B cell (primary cell): ENCODE data around the gene ZNF407. TPM values are rescaled to one million over a fixed set of nuclear protein-coding genes. Genes with fewer than 3 reads are reported as not detected.
A peak's percentile ranks its signal among the peaks of the same experiment; 100 is the strongest.

Experiments used
- ATAC-seq: fragments of 200-7000 bp; cut with Tn5 transposase; one replicate; pipeline ENCODE4 v1.10.0; 2021; ENCODE audit warnings: low read depth, mild to moderate bottlenecking, moderate number of reproducible peaks, moderate library complexity
- CTCF ChIA-PET: fragments of 350-600 bp; sonication (Branson Sonifier 250); formaldehyde crosslinking; loops from one replicate; lab custom pipeline; 2021; ENCODE audit warnings: antibody characterized with exemption, inconsistent platforms; lab: Charles Lee
- POLR2A ChIA-PET: fragments of 350-600 bp; sonication (Branson Sonifier 250); formaldehyde crosslinking; loops from one replicate; lab custom pipeline; 2021; ENCODE audit warnings: antibody characterized with exemption; lab: Charles Lee
- DNase-seq: peaks from one replicate; pipeline ENCODE4 v3.0.0; 2013
- H2AFZ ChIP-seq: 2 replicates; pipeline ENCODE4 v1.6.1; 2012; ENCODE audit warnings: mild to moderate bottlenecking, low read depth, low read length; ENCODE audit not compliant: insufficient read depth, poor library complexity, severe bottlenecking
- H3K27ac ChIP-seq, 2 donors: 1 replicate in 1 of 2; 2 replicates in 1 of 2; pipeline ENCODE4 v1.5.1; 2012 to 2013; ENCODE audit warnings: low read length in 2 of 2, mild to moderate bottlenecking in 2 of 2, moderate library complexity in 1 of 2
- H3K27me3 ChIP-seq, 4 experiments: fragments of 200-600 bp in 1 of 4; sonication (generic) in 1 of 4; replicated peaks in 1 of 4; 1 replicate in 2 of 4; 2 replicates in 2 of 4; pipeline versions ENCODE4 v1.6.1 to v1.7.0; 2013 to 2016; ENCODE audit warnings: low read length in 3 of 4, mild to moderate bottlenecking in 2 of 4, mixed read lengths in 1 of 4, moderate library complexity in 1 of 4; ENCODE audit not compliant: insufficient read depth in 4 of 4, control insufficient read depth in 3 of 4; ENCODE audit errors: control extremely low read depth in 1 of 4
- H3K36me3 ChIP-seq, 2 experiments: replicated peaks in 1 of 2; 1 replicate in 1 of 2; 2 replicates in 1 of 2; pipeline versions ENCODE4 v1.6.1 to v1.7.1; 2013; ENCODE audit warnings: low read length in 1 of 2; ENCODE audit not compliant: insufficient read depth in 2 of 2, control insufficient read depth in 1 of 2; ENCODE audit errors: control extremely low read depth in 1 of 2, extremely low read depth in 1 of 2
- H3K4me1 ChIP-seq, 2 donors: fragments of 200-600 bp in 1 of 2; sonication (generic) in 1 of 2; 1 replicate in 1 of 2; 2 replicates in 1 of 2; pipeline versions ENCODE4 v1.5.1 to v1.6.1; 2013 to 2017; ENCODE audit warnings: low read length in 2 of 2; ENCODE audit not compliant: control insufficient read depth in 2 of 2, insufficient read depth in 2 of 2
- H3K4me2 ChIP-seq: replicated peaks from 2 replicates; pipeline ENCODE3; 2012; ENCODE audit warnings: mild to moderate bottlenecking, low read depth, low read length; ENCODE audit not compliant: poor library complexity, severe bottlenecking
- H3K4me3 ChIP-seq, 5 experiments: fragments of 200-600 bp in 1 of 5; sonication (generic) in 1 of 5; 1 replicate in 3 of 5; 2 replicates in 2 of 5; pipeline versions ENCODE4 v1.5.1 to v1.7.0; 2011 to 2016; ENCODE audit warnings: low read length in 4 of 5, mild to moderate bottlenecking in 4 of 5, low read depth in 2 of 5, control low read depth in 1 of 5, moderate library complexity in 1 of 5; ENCODE audit not compliant: insufficient read depth in 1 of 5; ENCODE audit errors: control extremely low read depth in 1 of 5, extremely low read depth in 1 of 5
- H3K79me2 ChIP-seq: fragments of 200-600 bp; sonication (generic); one replicate; pipeline ENCODE4 v1.6.0; 2016; ENCODE audit warnings: low read length; ENCODE audit not compliant: control insufficient read depth, insufficient read depth
- H3K9ac ChIP-seq: fragments of 200-600 bp; sonication (generic); 2 replicates; pipeline ENCODE4 v1.6.1; 2017; ENCODE audit warnings: mild to moderate bottlenecking, low read length, moderate library complexity
- H3K9me3 ChIP-seq, 3 donors: one replicate each; pipeline versions ENCODE4 v1.6.1 to v1.7.1; 2013; ENCODE audit warnings: low read length in 2 of 3; ENCODE audit not compliant: control insufficient read depth in 2 of 3, insufficient read depth in 1 of 3; ENCODE audit errors: control extremely low read depth in 1 of 3
- H4K20me1 ChIP-seq: 2 replicates; pipeline ENCODE4 v1.6.0; 2012; ENCODE audit warnings: mild to moderate bottlenecking, low read length; ENCODE audit not compliant: insufficient read depth, control insufficient read depth, poor library complexity, severe bottlenecking
- H3K27ac Mint-ChIP-seq: one replicate; pipeline ENCODE4 v1.8.0; 2021; ENCODE audit warnings: mixed read lengths
- H3K27me3 Mint-ChIP-seq: one replicate; pipeline ENCODE4 v1.8.0; 2021; ENCODE audit warnings: mixed read lengths
- H3K4me1 Mint-ChIP-seq: one replicate; pipeline ENCODE4 v1.8.0; 2021; ENCODE audit warnings: mixed read lengths
- H3K4me3 Mint-ChIP-seq: one replicate; pipeline ENCODE4 v1.8.0; 2021; ENCODE audit warnings: mixed read lengths
- H3K9me3 Mint-ChIP-seq: one replicate; pipeline ENCODE4 v1.8.0; 2022; ENCODE audit warnings: mixed read lengths; ENCODE audit not compliant: insufficient read depth
- CTCF ChIP-seq: fragments of 200-600 bp; IDR thresholded peaks from one replicate; pipeline ENCODE4 v1.8.0; 2022; ENCODE audit warnings: antibody characterized with exemption, mild to moderate bottlenecking
- EZH2 ChIP-seq: IDR thresholded peaks from 2 replicates; pipeline ENCODE4 v1.6.1; 2012; ENCODE audit warnings: borderline replicate concordance, low read depth, mild to moderate bottlenecking, moderate library complexity, low read length; ENCODE audit not compliant: insufficient read depth, poor library complexity, severe bottlenecking
- WGBS: methylation state at CpG from one replicate; pipeline ENCODE4 v1.1.5; 2013; ENCODE audit warnings: missing lambda C conversion rate; ENCODE audit not compliant: insufficient coverage; 5-methylcytosine and 5-hydroxymethylcytosine counted together
- intact Hi-C: fragments of 100-400 bp; cut with micrococcal nuclease; formaldehyde crosslinking; loops from one replicate; pipeline ENCODE4 v1.10.0; 2022
- polyA plus RNA-seq: library from polyadenylated mRNA; depleted of rRNA; stranded (reverse); fragments of >200 nt; gene quantifications from 2 replicates; pipeline ENCODE4 v1.2.3, GENCODE V29; 2012
- total RNA-seq, 2 donors: library from RNA; stranded (reverse); fragments of 120-200 nt in 1 of 2; gene quantifications; 1 replicate in 1 of 2; 2 replicates in 1 of 2; pipeline versions ENCODE4 v1.2.3 to v1.2.4, GENCODE V29; 2013 to 2022

Gene ZNF407
- total and polyA plus RNA-seq, 2 donors (not counting 1 experiment from before 2014, with no cell fraction given) = 4.5 to 37.1 TPM

GRCh38 chr18:75066021-75066880 is 468.6 kb downstream of the ZNF407 start:
- no peak for TF ChIP-seq EZH2
- no peak for TF ChIP-seq CTCF
- no peak overlapping the region for H3K4me3 ChIP-seq
- ChIA-PET CTCF (interaction anchor here (0.7 kb wide), 1 partner anchor 9 kb away, joined by 3 read pairs; no protein-coding TSS in a partner anchor), POLR2A (no interaction called here)
- 100% methylated on average over 12 of the region's 16 CpGs for WGBS
- peak overlapping the region; percentile 0 for H3K27ac Mint-ChIP-seq
- no peaks in the 10 kb centered on the region for H3K79me2 ChIP-seq
- intact Hi-C loops = no loop called here
- no peak for DNase-seq
- peaks cover 0 to 22% of the 10 kb centered on the region in 2 experiments for H3K36me3 ChIP-seq
- no peaks in the 10 kb centered on the region for H4K20me1 ChIP-seq
- H3K27ac ChIP-seq = no peak overlapping the region
- H3K4me2 ChIP-seq = no peak overlapping the region
- no peak for ATAC-seq
- H3K9me3 Mint-ChIP-seq = no peaks in the 10 kb centered on the region
- no peaks in the 10 kb centered on the region for H3K27me3 ChIP-seq
- H3K9me3 ChIP-seq = peaks cover 0 to under 1% (median 0%) of the 10 kb centered on the region in 3 donors
- H3K4me3 Mint-ChIP-seq = no peak overlapping the region
- H3K27me3 Mint-ChIP-seq = no peaks in the 10 kb centered on the region
- peaks cover 14 to 16% of the 10 kb centered on the region in 2 donors for H3K4me1 ChIP-seq
- H2AFZ ChIP-seq = no peak overlapping the region
- H3K4me1 Mint-ChIP-seq = peaks cover 22% of the 10 kb centered on the region
- H3K9ac ChIP-seq = no peak overlapping the region

DNA sequence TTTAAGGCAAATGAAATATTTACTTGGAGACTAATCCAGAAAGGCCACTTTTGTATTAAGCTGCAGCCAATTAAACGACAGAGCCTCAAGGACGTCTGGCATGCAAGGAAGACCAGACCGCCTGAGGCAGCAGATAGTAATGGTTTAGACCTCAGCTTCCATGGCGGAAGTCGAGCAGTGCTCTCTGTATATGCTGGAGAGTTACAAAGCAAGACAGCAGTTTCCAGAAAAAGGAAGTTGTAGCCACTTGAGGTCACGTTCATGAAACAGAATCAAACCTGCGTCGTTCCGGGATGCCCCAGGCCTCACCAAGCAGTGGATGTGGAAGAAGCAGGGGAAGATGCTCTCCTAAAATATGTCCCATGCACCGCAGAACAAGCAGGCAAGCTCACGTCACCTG is 469.3 kb downstream of the ZNF407 start:
- no peaks in the 10 kb centered on the region for H3K27me3 Mint-ChIP-seq
- H3K4me1 Mint-ChIP-seq = peaks cover 26% of the 10 kb centered on the region
- Histone ChIP-seq H3K4me2 (no peak overlapping the region), H4K20me1 (no peaks in the 10 kb centered on the region), H3K9me3 (peaks cover 0 to 7% (median 0%) of the 10 kb centered on the region in 3 donors), H3K79me2 (no peaks in the 10 kb centered on the region), H3K27ac (no peak overlapping the region), H3K4me1 (peaks cover 20% of the 10 kb centered on the region in 2 donors), H3K36me3 (peaks cover 0 to 20% of the 10 kb centered on the region in 2 experiments), H2AFZ (no peak overlapping the region), H3K9ac (no peak overlapping the region), H3K27me3 (no peaks in the 10 kb centered on the region), H3K4me3 (no peak overlapping the region)
- DNase-seq (no peak), ATAC-seq (no peak)
- WGBS = 53% methylated on average over 11 of the region's 11 CpGs
- H3K27ac Mint-ChIP-seq = no peak overlapping the region
- H3K4me3 Mint-ChIP-seq = no peak overlapping the region
- intact Hi-C loops = no loop called here
- no peak for TF ChIP-seq EZH2
- no peak for TF ChIP-seq CTCF
- CTCF ChIA-PET = no interaction called here
- POLR2A ChIA-PET = no interaction called here
- H3K9me3 Mint-ChIP-seq = no peaks in the 10 kb centered on the region
